GM18907 (cell line): Measurements from ENCODE around the gene TRIM7.
"Not testable (repeated sequence)": the region's sequence is repeated elsewhere in the genome, so short reads cannot be mapped to it uniquely, and the experiment has no call there.

ENCODE experiments used
- ATAC-seq: cut with Tn5 transposase; IDR thresholded peaks from one replicate; pipeline ENCODE4 v1.9.1; 2021; ENCODE audit warnings: mild to moderate bottlenecking, moderate library complexity; ENCODE audit not compliant: unreplicated experiment

The TRIM7 gene

GRCh38 chr5:181214249-181214648 is 9.3 kb upstream of the TRIM7 start:
- ATAC-seq: not testable (repeated sequence)

DNA sequence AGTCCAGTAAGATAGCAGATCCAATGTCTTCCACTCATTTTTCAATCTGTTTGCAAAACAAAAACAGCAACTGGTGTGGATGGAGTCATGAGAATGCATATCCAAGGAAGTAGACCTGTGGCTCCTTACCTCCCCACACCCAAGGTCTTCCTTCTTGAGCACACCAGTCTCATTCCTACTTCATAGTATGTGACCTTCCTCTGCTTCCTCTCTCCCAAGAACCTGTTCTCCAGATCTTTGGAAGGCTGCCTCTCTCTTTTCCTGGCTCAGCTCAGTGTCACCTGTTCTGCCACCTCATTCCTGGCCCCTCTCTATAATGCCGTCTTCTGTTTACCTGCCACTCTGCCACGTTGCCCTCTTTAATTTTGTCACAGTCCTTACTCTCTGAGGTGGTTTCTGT is 7.9 kb upstream of the TRIM7 start:
- ATAC-seq: no peak

GRCh38 chr5:181212080-181212479 is 7.1 kb upstream of the TRIM7 start:
- no peak for ATAC-seq

- no peak for ATAC-seq
Observed at GRCh38 chr5:181211208-181211607, 6.2 kb upstream of the TRIM7 start.

- not testable (repeated sequence) for ATAC-seq
Observed at GRCh38 chr5:181210698-181211097, 5.7 kb upstream of the TRIM7 start.

DNA sequence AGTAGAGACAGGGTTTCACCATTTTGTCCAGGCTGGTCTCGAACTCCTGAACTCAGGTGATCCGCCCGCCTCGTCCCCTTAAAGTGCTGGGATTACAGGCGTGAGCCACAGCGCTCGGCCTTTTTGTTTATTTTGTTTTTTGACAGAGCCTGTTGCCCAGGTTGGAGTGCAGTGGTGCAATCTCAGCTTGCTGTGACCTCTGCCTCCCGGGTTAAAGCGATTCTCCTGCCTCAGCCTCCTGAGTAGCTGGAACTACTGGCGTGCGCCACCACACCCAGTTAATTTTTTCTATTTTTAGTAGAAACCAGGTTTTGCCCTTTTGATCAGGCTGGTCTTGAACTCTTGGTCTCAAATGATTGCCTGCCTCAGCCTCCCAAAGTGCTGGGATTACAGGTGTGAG is 5.2 kb upstream of the TRIM7 start:
- not testable (repeated sequence) for ATAC-seq

- ATAC-seq: not testable (repeated sequence)
Observed at GRCh38 chr5:181209006-181209405, 4.0 kb upstream of the TRIM7 start.

GRCh38 chr5:181207960-181208253 is 2.9 kb upstream of the TRIM7 start:
- ATAC-seq: no peak

- peak; percentile 38 for ATAC-seq
Observed at GRCh38 chr5:181207214-181207959, 2.4 kb upstream of the TRIM7 start.

DNA sequence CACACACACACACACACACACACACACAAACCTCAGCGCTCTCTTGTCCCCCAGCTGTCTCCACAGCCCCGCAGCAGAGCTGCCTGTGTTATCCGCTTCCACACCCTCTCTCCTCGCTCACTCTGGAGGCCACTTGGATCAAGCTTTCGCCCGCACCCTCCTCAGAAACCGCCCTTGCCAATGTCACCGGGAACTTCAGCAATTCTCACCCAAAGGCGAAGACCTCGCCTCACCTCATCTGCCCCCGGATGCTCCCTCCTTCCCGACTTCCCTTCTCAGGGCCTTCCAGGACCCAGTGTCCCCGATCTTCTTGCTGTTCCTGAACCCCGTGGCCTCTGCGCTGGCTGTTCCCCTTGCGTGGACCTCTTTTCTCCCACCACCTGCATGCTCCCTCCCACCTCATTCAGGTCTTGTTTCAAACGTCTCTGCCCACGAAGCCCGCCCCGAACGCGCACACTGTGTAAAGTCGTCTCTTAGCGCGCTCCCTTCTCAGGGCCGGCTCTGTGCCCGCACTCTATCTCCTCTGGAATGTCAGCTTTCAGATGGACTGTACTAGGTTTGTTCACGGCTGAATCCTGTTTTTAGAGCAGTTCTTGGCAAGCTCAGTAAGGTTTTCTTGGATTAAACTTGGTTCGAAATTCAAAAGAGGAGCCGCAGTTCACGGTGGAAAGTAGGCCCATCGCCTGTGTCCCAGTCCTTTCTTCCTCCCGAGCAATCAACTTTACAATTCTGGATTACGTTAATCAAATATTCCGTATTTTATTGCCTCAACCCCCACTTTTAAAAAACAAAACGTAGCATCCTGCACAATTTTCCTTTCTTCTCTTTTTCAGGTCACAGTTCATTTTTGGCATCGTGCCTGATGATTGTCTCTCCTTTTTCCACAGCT is 1.0 kb upstream of the TRIM7 start:
- ATAC-seq: no peak

GRCh38 chr5:181204113-181204825 is 727 bp downstream of the TRIM7 start:
- ATAC-seq: no peak

DNA sequence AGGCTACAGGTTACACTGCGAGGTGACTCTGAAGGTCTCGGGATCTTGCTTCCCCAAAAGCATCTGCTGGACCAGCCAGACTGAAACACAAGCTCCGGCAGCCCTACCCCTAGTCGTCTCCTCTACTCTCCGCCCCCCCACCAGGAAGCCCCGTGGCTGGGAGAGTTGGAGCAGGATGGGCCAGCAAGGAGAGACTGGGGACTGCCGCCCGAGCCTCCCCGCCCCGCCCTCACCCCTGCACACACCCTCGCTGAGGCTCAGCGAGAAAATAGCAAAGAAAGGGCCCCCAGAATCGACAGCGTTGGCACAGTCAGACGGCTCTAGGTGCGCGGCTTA is 1.3 kb downstream of the TRIM7 start:
- no peak for ATAC-seq

DNA sequence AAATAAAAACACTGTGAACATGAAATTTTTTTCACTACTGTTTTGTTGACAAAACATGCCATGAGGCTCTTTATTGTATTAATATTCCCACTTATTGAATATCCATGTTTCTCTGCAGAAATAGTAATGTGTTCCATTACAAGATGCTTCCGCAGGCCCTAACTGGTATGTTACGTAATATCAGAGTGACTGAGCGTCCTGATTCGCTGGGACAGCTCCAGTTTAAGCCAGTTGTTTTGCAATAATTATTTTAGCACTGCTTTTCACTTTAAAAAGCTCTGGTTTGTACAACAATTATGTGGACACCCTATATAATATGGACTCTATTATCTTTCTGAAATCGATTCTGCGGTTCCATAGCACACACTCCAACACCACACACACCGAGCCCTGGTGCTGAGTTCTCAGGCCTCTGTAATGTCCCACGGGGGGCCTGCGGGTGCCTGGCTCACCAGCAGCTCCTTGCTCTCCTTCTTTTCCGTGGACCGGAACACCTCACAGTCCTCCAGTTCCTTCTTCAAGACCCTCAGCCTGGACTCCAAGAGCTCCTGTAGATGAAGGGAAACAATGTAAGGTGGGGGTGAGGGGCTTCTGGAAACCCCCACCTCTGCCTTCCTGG is 1.8 kb downstream of the TRIM7 start:
- ATAC-seq: no peak

DNA sequence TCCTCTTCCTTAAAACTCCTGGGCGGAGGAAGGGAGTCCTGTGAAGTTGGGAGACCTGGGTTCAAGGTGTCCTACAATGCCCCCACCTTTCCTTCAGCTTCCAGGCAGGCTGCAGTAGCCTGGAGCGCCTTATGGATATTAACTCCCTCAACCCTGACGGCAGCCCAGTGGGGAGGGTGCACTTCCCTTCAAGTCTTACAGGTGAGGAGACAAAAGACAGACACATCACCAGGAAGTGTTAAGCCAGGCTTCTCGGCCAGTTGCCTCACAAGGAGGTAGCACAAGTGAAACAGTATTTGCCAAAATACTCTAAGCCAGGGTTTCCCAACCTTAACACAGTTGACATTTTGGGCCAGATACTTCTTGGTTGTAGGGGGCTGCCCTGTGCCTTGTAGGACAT is 4.2 kb downstream of the TRIM7 start:
- ATAC-seq: no peak

DNA sequence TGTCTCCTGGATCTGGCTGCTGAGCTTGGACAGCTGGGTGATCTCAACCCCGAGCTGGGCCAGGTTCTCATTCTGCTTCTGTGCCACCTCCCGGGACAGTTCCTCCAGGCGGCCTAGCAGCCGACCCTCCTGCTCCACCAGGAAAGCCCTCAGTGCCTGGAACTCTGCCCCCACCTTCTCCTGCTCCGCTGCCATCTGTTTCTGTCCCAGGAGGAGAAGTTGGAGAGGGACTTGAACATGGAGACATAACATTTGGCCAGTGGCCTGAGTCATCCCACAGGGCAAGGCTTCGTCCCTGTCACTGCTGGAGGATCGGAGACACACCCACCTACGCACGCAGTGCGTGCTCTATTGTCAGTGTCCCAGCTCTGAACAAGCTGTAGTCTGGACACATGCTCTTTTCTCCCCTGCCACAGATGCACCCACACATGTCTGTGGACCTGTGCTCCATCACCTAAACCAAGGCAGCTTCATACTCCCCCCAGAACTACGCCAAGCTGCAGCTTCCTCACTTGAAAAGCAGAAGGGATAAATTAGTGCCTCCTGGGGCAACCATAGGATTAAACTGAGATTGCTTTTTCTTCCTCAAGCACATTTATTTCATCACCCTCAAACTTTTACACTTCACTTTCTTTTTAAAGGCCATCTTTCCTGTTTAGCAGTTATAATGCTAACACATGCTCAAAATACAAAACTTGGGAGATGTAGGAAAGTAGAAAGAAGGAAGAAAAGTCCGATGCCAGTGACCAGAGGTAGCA is 4.9 kb downstream of the TRIM7 start:
- no peak for ATAC-seq

DNA sequence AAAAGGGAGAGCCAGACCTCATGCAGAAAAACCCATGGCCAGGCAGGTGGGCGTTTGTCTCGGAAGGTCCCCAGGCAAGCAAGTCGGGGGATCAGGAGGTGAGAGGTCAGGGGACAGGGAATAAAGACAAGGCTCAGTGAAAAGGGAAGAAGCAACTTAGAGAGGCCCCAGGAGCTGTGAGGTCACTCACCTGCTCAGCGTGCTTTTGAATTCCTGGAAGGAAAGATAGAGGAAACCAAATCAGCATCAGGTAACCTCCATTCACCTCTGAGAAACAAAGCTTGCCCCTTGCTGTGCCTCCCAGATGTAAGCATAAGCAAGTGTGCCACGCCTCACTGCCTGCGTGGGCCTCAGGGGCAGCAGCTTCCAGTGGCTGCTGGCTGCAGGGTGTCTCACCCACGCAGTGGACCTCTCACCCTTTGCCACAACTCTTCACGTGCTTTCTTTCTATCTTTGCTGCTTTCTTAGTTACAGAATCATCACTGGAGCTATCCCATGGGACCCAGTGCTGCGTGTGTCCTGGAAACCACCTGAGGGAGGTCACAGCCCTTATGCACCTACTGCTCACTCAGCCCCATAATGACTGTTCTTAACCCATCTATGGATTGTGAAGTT is 6.0 kb downstream of the TRIM7 start:
- peak; percentile 59 for ATAC-seq

DNA sequence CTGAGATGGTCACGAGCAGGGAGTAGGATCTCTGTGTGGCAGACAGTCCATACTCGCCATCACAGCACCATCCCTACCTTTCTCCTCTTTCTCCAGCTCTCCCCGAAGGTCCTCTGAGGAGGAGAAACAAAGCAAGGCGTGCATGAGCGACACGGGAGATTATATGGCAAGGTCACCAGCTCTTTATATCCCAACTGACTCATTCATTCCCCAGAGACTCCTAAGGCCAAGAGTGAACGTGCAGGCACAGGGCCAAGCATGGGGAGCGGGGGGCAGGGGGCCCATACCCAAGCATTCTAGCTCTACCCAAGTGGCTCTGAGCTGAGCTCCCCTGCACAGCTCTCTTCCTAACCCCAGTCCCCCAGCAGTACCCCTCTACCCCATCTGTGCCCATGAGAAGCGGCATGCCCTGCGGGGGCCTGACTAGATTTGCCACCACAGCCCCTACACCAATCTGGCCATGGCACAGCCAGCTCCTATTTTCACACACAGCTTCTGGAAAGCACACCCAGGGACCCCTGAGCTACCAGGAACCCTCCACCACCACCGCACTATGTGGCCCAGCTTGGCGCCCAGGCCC is 6.8 kb downstream of the TRIM7 start:
- ATAC-seq: no peak

DNA sequence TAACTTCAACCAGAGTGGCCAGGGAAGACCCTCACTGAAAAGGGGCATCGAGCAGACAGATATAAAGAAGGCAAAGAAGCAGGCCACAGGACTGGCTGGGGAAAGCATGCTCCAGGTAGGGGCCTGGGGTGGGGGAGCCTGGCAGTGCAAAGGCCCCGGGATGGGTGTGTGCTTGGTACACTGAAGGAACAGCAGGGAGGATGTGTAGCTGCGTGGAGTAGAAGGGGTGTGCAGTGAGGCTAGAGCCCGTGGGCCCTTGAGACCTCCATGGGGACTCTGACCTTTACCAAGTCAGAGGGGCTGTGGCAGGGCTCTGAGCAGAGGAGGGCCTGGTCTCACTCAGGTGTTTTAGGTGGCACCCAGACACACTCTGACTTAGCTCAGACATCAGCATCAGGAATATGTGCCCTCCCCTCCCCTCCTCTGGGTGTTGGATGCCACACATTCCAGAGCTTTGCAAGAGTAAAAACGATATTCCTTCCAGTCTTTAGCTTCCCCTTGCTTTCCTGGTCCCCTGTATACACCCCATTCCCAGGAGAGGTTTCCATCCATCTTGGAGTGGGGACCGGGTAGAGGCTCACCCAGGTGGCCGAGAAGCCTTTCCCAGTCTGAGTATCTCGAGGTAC is 7.6 kb downstream of the TRIM7 start:
- no peak for ATAC-seq

DNA sequence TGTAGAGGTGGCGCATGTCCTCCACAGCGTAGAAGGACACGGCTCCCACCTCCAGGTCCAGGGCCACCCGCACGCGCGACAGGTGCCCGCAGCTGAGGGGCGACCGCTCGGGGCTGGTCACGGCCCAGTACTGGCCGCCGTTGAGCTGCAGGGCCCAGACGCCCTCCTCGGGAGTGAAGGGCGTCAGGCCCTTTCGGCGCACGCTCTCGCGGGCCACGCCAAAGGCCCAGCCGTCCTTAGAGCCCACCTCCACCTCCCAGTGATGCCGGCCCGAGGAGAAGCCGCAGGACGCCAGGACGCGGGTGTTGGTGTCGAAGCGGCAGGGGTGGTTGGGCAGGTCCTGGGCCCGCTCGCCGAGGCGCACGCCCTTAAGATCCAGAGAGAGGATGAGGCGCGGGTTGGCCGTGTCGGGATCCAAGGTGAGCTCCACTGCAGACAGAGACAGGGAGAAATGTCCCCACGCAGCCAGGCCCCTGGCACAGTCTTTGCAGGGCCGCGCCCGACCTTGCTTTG is 9.7 kb downstream of the TRIM7 start:
- ATAC-seq: no peak
